GM19238 (cell line): Measurements from ENCODE around the gene LRRC30.

ENCODE experiments used
- DNase-seq: peaks from one replicate; pipeline ENCODE4 v3.0.0; 2011; ENCODE audit warnings: low spot score; ENCODE audit not compliant: insufficient read length

Gene LRRC30

DNA sequence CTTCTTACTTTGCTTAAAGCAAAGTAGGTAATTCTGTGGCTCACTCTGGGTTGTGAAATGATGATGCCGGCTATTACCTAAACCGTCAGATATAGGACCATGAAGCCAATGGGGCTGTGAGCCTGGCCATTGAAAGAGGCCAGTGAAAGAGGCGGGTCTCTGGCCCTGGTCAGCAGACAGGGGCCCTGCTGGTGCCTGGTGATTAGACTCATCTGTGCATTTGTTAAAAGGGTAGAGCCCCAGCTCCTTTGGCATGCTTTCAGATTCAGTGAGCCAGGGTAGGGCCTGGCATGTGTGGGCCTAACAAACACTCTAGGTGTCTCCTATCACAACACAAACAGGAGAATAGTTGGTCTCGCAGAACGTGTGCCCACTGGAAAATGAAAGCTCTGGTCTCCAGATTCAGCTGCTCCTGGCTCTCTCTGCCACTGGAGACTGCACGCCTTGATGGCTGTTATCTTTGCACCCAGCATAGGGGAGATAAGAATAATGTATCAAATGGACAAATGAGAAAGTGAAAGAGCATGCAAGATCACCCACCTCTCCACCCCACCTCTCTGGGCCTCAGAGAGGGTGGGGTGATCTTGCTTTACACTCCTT lies 6.9 kb downstream of the LRRC30 start:
- no peak for DNase-seq

DNA sequence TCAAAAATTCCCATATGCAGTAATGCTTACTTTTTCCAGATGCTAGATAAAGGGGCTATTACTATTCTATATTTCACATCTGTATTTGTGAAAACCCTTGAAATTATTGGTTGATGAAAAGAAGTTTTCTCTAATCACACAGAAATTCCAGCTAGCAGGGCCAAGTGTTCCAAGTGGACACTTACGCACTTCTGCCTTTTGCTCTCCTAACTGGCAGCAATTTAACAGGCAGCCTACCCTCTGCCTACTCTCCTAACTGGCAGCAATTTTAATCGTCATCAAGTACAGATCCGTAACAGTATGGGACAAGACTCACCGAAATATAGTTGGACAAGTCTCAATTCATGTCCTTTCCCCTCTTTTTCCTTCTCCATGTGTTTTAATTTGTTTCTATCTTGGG lies 12.0 kb downstream of the LRRC30 start:
- DNase-seq: no peak

DNA sequence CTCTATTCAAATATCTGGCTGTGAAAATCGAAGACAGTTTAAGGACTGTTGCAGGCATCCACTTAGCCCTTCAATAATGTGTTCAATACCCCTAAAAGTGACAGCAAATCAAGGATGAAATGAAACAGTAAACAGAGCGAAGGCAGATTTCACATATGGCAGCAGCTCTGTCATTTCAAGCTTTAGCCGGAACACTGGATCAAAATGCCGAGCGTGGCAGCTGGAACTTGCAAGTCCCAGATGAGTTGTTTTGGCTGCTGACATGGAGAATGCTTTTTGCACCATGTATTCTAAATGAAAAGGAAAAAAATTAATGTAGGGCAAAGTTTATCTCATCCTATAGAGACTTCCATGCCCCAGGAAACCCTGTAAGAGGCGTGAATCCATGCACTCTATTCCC lies 18.0 kb downstream of the LRRC30 start:
- DNase-seq: no peak

DNA sequence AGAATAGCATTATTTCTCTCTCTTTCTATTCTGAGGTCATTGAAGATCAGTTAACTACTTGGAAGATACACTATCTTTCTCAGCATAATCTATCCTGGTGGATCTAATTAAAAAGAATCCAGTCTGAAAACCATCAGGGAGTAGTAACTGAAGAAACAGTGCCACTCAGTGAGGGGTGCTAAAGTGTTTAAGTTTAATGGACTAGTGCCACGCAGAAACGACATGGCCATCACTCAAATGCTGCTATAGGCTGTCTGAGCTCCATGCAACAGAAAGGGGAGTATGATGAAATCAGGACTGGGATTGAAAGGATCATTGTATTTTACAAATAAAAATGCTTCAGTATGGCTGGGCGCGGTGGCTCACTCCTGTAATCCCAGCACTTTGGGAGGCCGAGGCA lies 23.3 kb downstream of the LRRC30 start:
- DNase-seq: no peak

DNA sequence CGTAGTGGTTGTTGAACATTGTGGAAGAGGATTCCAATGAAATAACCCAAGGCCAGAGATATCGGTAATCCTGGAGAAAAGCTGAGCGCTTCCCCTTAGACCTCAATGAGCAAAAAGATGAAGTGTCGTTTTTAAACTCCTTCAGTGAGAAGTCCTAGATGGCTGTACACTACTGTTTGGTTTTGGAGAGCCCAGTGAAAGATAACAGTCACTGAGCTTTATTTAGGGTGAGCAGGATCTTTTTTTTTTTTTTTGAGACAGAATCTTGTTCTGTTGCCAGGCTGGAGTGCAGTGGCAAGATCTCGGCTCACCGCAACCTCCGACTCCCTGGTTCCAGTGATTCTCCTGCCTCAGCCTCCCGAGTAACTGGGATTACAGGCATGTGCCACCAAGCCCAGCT lies 24.2 kb downstream of the LRRC30 start:
- no peak for DNase-seq

DNA sequence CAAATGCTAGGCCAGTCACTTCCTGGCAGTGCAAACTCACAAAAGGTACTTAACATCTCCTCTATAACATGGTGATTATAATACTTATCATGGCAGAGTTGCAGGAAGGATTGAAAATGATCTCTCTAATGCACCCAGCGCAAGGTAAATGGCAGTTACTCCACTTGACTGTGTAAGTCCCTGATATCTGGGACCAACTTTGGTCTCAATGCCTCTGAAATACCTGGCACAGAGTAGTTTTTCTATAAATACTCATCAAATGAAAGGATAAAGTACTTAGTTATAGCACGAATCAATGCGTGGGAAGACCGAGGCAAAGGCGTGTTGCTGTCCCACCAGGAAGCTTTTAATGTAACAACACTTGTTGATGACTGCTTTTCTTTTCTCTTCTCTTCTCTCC lies 24.8 kb downstream of the LRRC30 start:
- no peak for DNase-seq

DNA sequence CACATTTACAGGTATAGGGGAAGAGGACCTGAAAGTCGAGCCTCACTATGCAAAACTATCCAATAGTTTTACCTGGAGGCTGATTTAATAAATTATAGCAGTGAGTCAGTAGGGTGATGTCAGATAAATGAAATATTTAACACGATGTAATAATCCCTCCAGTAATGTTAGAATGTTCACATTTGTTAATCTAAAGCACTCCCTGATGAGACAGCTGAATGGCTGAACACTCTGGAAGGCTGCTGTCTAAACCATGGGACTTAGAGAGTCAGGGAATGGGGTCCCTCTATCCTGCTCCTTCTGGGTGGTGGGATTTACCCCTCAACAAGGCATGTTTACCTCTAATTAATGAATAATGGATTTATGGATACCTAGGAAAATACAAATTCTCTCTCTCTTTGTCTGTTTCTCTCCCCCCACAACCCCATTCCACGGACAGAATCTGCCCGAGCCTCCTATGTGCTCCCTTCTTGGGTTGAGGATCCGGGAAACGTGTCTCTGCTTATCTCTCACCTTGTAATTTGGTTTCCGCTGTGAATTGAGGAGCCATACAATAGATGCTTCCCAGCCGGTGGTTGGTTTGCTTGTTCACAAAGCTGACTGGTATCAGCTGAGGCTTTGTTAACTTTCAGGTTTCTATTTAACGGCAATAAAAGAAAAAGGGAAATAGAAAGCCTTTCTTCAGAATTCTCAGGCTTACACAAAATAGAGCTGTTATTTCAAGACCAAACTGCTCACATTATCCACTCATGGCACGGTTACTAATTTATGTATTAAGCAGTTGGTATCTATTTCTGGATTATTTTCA lies 25.9 kb downstream of the LRRC30 start:
- DNase-seq: no peak

DNA sequence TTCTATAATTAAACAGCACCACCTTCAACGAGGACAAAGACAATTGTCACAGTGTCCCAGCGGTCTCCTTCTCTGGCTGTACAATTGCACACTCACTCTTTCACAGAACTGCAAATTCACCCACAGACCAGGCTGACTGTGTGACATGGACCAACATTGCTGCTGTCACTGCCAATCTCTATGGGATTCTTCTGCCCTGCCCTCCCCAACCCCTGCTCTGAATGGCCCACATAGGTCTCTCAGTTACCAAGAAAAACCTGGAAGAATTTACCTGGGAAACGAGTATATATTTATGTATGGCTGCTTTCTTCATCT lies 26.5 kb downstream of the LRRC30 start:
- no peak for DNase-seq

DNA sequence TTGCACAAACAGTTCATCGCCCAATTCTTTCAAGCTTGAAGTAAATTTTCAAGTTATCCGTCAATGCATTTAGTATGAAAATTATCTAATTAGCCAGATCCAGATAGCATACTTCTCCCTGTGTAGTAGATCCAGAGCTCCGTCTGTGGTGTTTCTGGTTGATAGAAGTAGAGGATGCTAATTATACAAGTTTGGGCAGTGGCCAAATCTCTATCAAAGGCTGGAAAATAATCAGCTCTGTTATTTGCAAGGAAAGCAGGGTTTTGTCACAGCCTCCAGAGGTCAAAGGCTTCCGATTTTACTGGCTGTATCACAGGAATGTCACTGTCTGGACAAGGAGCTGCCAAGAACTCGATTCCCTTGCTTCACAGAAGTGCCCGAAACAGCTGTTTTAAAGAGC lies 28.6 kb downstream of the LRRC30 start:
- DNase-seq: no peak

DNA sequence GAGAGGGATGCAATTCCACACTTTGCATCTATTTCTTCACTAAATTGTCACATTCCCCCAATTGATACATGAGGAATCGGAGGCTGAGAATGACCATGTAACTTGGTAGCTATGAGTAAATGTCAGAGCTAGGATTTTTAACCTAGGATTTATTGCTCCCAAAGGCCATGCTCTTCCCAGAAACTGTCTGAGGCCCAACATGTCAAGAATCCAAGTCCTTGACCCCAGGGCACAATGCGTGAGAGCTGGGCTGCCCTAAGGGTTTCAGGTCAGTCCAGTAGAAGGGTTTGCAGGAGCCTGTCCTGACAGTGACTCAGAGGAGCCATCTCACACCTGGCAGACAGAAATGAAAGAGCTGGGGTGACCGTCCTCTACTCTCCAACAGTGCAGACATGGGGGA lies 30.3 kb downstream of the LRRC30 start:
- no peak for DNase-seq

DNA sequence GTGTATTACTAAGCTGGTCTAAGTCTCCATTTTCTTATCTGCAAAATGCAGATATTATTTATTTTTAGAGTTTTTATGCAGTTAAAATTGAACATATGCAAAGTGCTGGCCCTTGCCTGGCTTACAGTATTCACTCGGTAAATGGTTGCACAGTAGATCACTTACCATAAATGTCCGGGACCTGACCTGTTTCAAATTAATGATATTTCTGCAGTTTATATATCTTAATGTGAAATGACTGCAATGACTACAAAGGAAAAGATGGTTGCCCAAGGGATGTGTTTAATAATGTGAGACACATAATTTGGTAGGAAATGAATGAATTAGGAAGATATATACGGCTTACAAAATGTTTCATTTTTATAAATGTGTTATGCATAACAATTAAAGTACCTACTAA lies 37.1 kb downstream of the LRRC30 start:
- DNase-seq: no peak

DNA sequence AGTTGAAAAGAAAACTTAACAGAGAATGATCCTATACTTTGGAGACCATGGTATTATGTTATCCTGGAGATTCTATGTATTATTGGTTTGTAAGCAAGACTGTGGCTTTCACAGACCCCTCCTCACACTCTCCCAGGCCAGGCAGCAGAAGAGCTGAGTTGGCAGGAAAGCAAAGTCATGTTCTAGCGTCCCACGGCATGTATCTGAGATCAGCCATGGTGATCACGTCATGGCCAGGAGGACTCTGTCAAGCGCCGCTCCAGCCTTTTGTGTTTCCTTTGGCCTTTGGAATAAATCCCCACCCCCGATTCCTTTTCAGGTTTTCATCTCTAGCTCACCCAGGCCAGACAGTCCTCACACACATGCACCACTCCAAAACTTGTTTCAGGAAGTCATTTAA lies 39.1 kb downstream of the LRRC30 start:
- no peak for DNase-seq

DNA sequence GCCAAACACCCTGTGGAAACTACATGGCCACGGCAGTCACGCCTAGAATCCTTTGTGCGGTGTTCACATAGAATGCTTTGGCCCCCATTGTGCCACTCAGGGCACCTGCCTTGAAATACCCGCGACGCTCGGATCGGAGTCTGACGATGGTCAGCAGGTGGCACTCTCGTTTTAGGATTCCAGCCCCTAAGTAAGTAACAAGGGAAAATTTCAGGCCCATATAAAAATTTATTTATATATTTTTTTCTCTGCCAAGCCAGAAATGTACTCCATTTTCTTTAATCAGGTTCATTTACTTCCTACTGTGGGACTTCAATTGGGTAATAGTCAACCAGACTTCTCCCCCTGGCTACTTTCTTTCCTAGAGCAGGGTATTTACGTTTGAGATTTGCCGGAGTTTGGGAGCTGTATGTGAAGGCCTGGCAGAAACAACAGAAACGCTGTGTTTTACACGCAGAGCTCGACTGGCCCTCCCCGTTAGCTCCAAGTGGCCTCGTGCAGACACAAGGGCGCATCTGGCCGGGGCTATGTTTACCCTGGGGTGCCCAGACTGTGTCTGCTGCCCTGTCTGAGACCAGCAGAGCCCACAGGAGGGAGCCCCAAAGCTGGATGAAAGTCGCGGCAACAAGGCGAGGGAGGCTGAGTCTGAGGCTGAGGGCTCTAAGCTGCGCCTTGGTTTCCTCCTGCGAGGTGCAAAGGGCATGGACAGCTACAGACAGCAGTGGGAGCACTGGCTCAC lies 41.6 kb downstream of the LRRC30 start:
- no peak for DNase-seq

DNA sequence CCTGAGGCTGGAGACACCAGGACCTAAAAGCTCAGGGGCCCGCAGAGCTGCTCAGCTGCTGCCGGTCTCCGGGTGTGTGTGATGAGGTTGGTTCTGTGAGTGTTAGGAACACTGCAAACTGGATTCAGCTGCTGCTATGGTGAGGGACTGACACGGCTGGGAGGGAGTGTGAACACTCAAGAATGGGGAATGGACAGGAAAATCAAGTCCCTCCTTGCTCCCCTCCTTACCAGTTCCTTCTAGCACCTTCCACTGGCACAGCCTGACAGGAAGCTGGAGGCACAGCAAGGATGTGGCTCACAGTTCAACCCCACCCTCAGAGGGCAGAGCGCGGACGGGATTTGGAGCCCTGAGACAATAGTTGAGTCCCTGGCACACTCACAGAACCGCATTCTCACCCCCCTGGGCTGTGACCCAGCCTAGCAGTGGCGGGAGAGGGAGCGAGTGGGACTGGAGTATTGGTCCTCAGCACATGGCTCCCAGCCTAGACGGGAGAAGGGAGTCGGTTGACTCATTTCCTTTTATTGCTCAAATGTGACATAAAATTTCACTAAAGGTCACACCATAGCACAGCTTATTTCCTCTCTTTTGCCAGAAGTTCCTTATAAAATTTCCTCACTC lies 42.5 kb downstream of the LRRC30 start:
- no peak for DNase-seq

DNA sequence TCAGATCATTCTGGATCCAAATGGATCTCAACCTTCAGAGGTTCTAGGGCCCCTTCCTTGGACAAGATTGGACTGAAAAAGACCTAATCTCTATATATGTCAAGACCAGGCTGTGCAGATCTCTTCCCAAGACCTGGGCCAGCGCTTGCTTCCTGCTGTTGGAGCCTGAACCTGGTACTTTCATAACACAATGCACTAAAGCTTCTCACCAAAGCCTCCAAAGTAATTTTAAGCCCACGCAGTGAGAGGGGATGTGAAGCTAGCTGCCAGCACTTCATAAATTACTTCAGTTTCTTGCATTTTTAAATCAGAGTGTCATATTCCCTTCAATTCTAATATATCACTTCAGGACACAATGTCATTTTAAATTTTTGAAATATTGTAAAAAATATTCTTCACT lies 50.7 kb downstream of the LRRC30 start:
- DNase-seq: no peak
